Endothelial cell of umbilical vein (primary cell): ENCODE data around the gene CLDN22. TPM values are rescaled to one million over a fixed set of nuclear protein-coding genes. Genes with fewer than 3 reads are reported as not detected.

Experiments
- BruUV-seq: library from RNA; stranded (reverse); fragments of 400-500 nt; replicated peaks from 2 replicates; lab custom pipeline; 2021; lab: Mats Ljungman, UMichigan
- CTCF ChIA-PET: fragments of 300-600, 350-600 bp; sonication (Branson Sonifier 250); formaldehyde crosslinking; loops from one replicate; lab custom pipeline; 2021; ENCODE audit warnings: antibody characterized with exemption, inconsistent platforms; lab: Charles Lee
- POLR2A ChIA-PET: fragments of 300-600, 350-600 bp; sonication (Branson Sonifier 250); formaldehyde crosslinking; loops from one replicate; lab custom pipeline; 2021; ENCODE audit warnings: antibody characterized with exemption, inconsistent platforms; lab: Charles Lee
- DNase-seq: peaks from one replicate; pipeline ENCODE4 v3.0.0-alpha.2; 2011; ENCODE audit warnings: low read depth, low spot score
- FAIRE-seq: peaks from 2 replicates; lab custom pipeline; 2011; peaks lifted over from hg19 to GRCh38; lab: Jason Lieb, UNC
- H2AFZ ChIP-seq: 2 replicates; pipeline ENCODE4 v1.6.0; 2012; ENCODE audit warnings: low read depth, low read length, control low read depth, inconsistent platforms
- H3K27ac ChIP-seq: 2 replicates; pipeline ENCODE4 v1.5.1; 2011; ENCODE audit warnings: low read depth, mild to moderate bottlenecking, control low read depth, low read length, moderate library complexity; ENCODE audit not compliant: insufficient read depth
- H3K27me3 ChIP-seq, 2 experiments: 2 replicates each; pipeline versions ENCODE4 v1.6.0 to v1.6.1; 2011; ENCODE audit warnings: low read length in 2 of 2, mixed read lengths in 1 of 2; ENCODE audit not compliant: control insufficient read depth in 2 of 2, insufficient read depth in 2 of 2
- H3K36me3 ChIP-seq, 2 experiments: 2 replicates in 1 of 2; 3 replicates in 1 of 2; pipeline ENCODE4 v1.5.1; 2011; ENCODE audit warnings: low read length in 2 of 2, mild to moderate bottlenecking in 1 of 2, moderate library complexity in 1 of 2; ENCODE audit not compliant: control insufficient read depth in 2 of 2, insufficient read depth in 2 of 2; ENCODE audit errors: extremely low read depth in 1 of 2
- H3K4me1 ChIP-seq: 3 replicates; pipeline ENCODE4 v1.5.1; 2011; ENCODE audit warnings: mild to moderate bottlenecking, low read length; ENCODE audit not compliant: control insufficient read depth, insufficient read depth; ENCODE audit errors: extremely low read depth
- H3K4me2 ChIP-seq: 2 replicates; pipeline ENCODE4 v1.6.1; 2011; ENCODE audit warnings: low read length, control low read depth, mixed read lengths; ENCODE audit not compliant: insufficient read depth
- H3K4me3 ChIP-seq, 3 experiments: fragments of 200-600 bp in 1 of 3; sonication (generic), shearing (Covaris generic) in 1 of 3; replicated peaks in 1 of 3; 2 replicates each; pipeline ENCODE4 v1.5.1; 2011 to 2016; ENCODE audit warnings: control low read depth in 3 of 3, low read length in 3 of 3, mild to moderate bottlenecking in 2 of 3, inconsistent platforms in 1 of 3, low read depth in 1 of 3, moderate library complexity in 1 of 3; ENCODE audit not compliant: insufficient read depth in 1 of 3
- H3K79me2 ChIP-seq: 2 replicates; pipeline ENCODE4 v1.6.0; 2012; ENCODE audit warnings: low read length, inconsistent platforms; ENCODE audit not compliant: control insufficient read depth, insufficient read depth
- H3K9ac ChIP-seq: replicated peaks from 2 replicates; pipeline ENCODE3; 2011; ENCODE audit warnings: low read length, control low read depth; ENCODE audit not compliant: insufficient read depth; ENCODE audit errors: extremely low read depth
- H3K9me1 ChIP-seq: replicated peaks from 3 replicates; pipeline ENCODE4 v1.6.0; 2011; ENCODE audit warnings: mild to moderate bottlenecking, low read length; ENCODE audit not compliant: control insufficient read depth, insufficient read depth; ENCODE audit errors: extremely low read depth
- H3K9me3 ChIP-seq: replicated peaks from 2 replicates; pipeline ENCODE4 v1.5.1; 2012; ENCODE audit warnings: low read length, inconsistent platforms; ENCODE audit not compliant: control insufficient read depth, insufficient read depth
- H4K20me1 ChIP-seq: replicated peaks from 2 replicates; pipeline ENCODE3; 2011; ENCODE audit warnings: mild to moderate bottlenecking, low read length; ENCODE audit not compliant: control insufficient read depth, insufficient read depth; ENCODE audit errors: extremely low read depth
- CTCF ChIP-seq, 2 donors: IDR thresholded peaks; 1 replicate in 1 of 2; 2 replicates in 1 of 2; pipeline ENCODE4 v1.5.1; 2011; ENCODE audit warnings: low read length in 2 of 2, mild to moderate bottlenecking in 2 of 2, moderate library complexity in 2 of 2, control low read depth in 1 of 2, inconsistent platforms in 1 of 2, low read depth in 1 of 2; ENCODE audit not compliant: insufficient read depth in 1 of 2; ENCODE audit errors: extremely low read depth in 1 of 2
- EZH2 ChIP-seq: IDR thresholded peaks from 2 replicates; pipeline ENCODE4 v1.6.1; 2012; ENCODE audit warnings: borderline replicate concordance, low read depth, mild to moderate bottlenecking, moderate library complexity, low read length, inconsistent platforms; ENCODE audit not compliant: severe bottlenecking
- FOS ChIP-seq: IDR thresholded peaks from 2 replicates; pipeline ENCODE4 v1.6.1; 2011; ENCODE audit warnings: mild to moderate bottlenecking, low read length, moderate library complexity, borderline replicate concordance; ENCODE audit not compliant: insufficient read depth
- GATA2 ChIP-seq: IDR thresholded peaks from 2 replicates; pipeline ENCODE4 v1.7.0; 2011; ENCODE audit warnings: low read depth, mild to moderate bottlenecking, moderate library complexity, mixed read lengths, low read length; ENCODE audit not compliant: insufficient read length, insufficient read depth
- JUN ChIP-seq: IDR thresholded peaks from 2 replicates; pipeline ENCODE4 v1.6.1; 2011; ENCODE audit warnings: borderline replicate concordance, low read depth; ENCODE audit not compliant: insufficient read length, insufficient read depth
- MAX ChIP-seq: IDR thresholded peaks from 2 replicates; pipeline ENCODE4 v1.6.1; 2011; ENCODE audit not compliant: insufficient read depth, insufficient read length
- MYC ChIP-seq: IDR thresholded peaks from one replicate; pipeline ENCODE4 v1.6.1; 2011; ENCODE audit warnings: mild to moderate bottlenecking, low read depth, low read length
- POLR2A ChIP-seq: IDR thresholded peaks from 2 replicates; pipeline ENCODE4 v1.6.1; 2012; ENCODE audit warnings: low read depth, mild to moderate bottlenecking, control low read depth, low read length
- POLR2AphosphoS5 ChIP-seq: IDR thresholded peaks from 2 replicates; pipeline ENCODE4 v1.6.1; 2012; ENCODE audit warnings: low read depth, mild to moderate bottlenecking, control low read depth, low read length, moderate library complexity; ENCODE audit not compliant: insufficient read depth
- dilution Hi-C: fragments of 300-500 bp; cut with MboI; formaldehyde crosslinking; loops from one replicate; pipeline ENCODE4 v1.15.0; 2019; ENCODE audit warnings: low sequenced_read_pairs; ENCODE audit not compliant: extremely low pct_ligation_motif_present
- intact Hi-C: fragments of 100-400 bp; cut with micrococcal nuclease; formaldehyde crosslinking; loops from one replicate; pipeline ENCODE4 v1.10.0; 2022
- polyA plus RNA-seq, 4 experiments: library from polyadenylated mRNA; depleted of rRNA in 3 of 4; stranded (reverse) in 3 of 4; unstranded in 1 of 4; fragments of >200 nt; gene quantifications; 2 replicates each; pipeline versions ENCODE4 v1.2.1 to v1.2.3, GENCODE V29; 2011 to 2012; ENCODE audit warnings: missing spikeins in 1 of 4
- total RNA-seq: library from RNA; stranded (reverse); gene quantifications from 2 replicates; pipeline ENCODE4 v1.2.3, GENCODE V29; 2021

Gene CLDN22
- total and polyA plus RNA-seq, 2 donors (not counting 3 experiments of a cell fraction or from before 2014, with no cell fraction given): not detected

- POLR2A ChIA-PET: no interaction called here
- CTCF ChIA-PET: no interaction called here
- no TSS peak for BruUV-seq
- H3K9me3 ChIP-seq: no peaks in the 10 kb centered on the region
- H3K27ac ChIP-seq: no peak overlapping the region
- no peak for FAIRE-seq
- H3K27me3 ChIP-seq: no peaks in the 10 kb centered on the region
- H3K4me1 ChIP-seq: no peaks in the 10 kb centered on the region
- no peak for TF ChIP-seq JUN
- no peak for TF ChIP-seq MAX
- no peak for TF ChIP-seq POLR2AphosphoS5
- TF ChIP-seq FOS: no peak
- no peak for TF ChIP-seq EZH2
- TF ChIP-seq POLR2A: no peak
- TF ChIP-seq GATA2: no peak
- TF ChIP-seq MYC: no peak
- no peak for TF ChIP-seq CTCF (IDR thresholded peaks at IDR 0.05; ENCODE audit: extremely low read depth in 1 of 2, insufficient read depth in 1 of 2, low read depth in 1 of 2, low read length in 2 of 2)
- no peak overlapping the region for H3K4me2 ChIP-seq
- dilution Hi-C loops (no loop called here), intact Hi-C loops (no loop called here)
- no peak overlapping the region for H3K4me3 ChIP-seq
- H3K79me2 ChIP-seq: no peaks in the 10 kb centered on the region
- no peak overlapping the region for H2AFZ ChIP-seq
- no peak for DNase-seq
- H3K9me1 ChIP-seq: no peaks in the 10 kb centered on the region
- no peaks in the 10 kb centered on the region for H4K20me1 ChIP-seq
- no peak overlapping the region for H3K9ac ChIP-seq
- H3K36me3 ChIP-seq: peaks cover 0 to 11% of the 10 kb centered on the region in 2 experiments
These were observed 7.2 kb downstream of the CLDN22 start for GRCh38 chr4:183312841-183313240.
